Chondrocyte (in vitro differentiated cells): ENCODE data around the gene PHF23. TPM values are rescaled to one million over a fixed set of nuclear protein-coding genes. Genes with fewer than 3 reads are reported as not detected.
A peak's percentile ranks its signal among the peaks of the same experiment; 100 is the strongest.

Experiments
- DNase-seq: peaks from one replicate; pipeline ENCODE4 v3.0.0; 2021; ENCODE audit warnings: mixed read lengths, low spot score
- H3K27ac Mint-ChIP-seq: one replicate; pipeline ENCODE4 v1.8.0; 2021; ENCODE audit warnings: mild to moderate bottlenecking, moderate library complexity, mixed read lengths; ENCODE audit not compliant: unreplicated experiment
- H3K27me3 Mint-ChIP-seq: 2 replicates; pipeline ENCODE4 v1.8.0; 2021; ENCODE audit warnings: low read depth, mixed read lengths
- H3K36me3 Mint-ChIP-seq: 2 replicates; pipeline ENCODE4 v1.8.0; 2021; ENCODE audit warnings: low read depth, mixed read lengths
- H3K4me1 Mint-ChIP-seq: 2 replicates; pipeline ENCODE4 v1.8.0; 2021; ENCODE audit warnings: low read depth, mild to moderate bottlenecking, mixed read lengths
- H3K4me3 Mint-ChIP-seq: one replicate; pipeline ENCODE4 v1.8.0; 2021; ENCODE audit warnings: mild to moderate bottlenecking, moderate library complexity, mixed read lengths; ENCODE audit not compliant: unreplicated experiment
- H3K9me3 Mint-ChIP-seq: 2 replicates; pipeline ENCODE4 v1.8.0; 2021; ENCODE audit warnings: low read depth, mixed read lengths
- total RNA-seq: library from RNA; stranded (reverse); gene quantifications from 3 replicates; pipeline ENCODE4 v1.2.1, GENCODE V29; 2021
- TF ChIP-seq, protein P1 (sequence below): fragments of 200-600 bp; sonication (generic); IDR thresholded peaks from 2 replicates; pipeline ENCODE4 v1.5.0; 2021; ENCODE audit warnings: antibody characterized with exemption, mild to moderate bottlenecking, moderate library complexity

The PHF23 gene
- total RNA-seq, 1 donor from 2014 or later = 49.5 TPM

DNA sequence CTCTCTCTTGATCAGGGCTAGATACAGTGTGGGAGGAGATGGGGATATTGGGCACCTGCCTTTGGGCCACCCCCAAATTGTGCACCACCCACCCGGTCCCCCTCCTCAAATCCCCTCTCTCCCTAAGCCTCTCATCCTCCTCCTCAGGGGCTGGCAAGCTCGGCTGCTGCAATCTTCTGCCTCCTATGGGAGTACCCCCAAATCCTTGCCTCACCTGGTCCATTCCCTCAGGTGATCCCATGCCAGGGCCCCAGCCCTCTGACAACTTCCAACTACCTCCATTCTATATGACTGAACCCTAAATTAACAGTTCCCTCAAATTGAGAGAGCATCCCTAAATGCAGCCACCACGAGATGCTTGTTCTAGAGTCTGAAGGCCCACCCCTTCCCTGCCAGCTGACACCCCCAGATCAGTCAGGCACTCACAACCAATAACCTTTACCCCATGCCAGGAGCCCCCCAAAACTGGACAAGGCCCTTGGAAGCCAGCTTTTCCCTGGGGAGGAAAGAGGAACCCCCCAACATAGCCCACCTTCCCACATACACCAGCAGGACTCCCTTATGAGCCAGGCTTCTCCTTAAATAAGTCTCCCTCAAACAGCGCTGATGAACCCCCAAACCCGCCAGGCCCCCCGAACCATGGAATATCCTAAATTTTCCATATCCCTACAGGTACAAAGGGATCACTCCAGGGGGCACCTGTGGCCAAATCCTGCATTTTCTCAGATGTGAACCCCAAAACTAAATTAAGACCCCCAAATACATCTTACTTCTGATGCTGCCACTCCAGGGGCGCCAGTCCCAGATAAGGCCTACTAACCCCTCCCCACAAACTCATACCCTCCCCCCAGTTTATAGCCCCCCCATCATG is 22.8 kb downstream of the PHF23 start:
- Mint-ChIP-seq H3K27me3 (no peaks in the 10 kb centered on the region), H3K27ac (peak overlapping the region; percentile 97), H3K36me3 (peaks cover 1% of the 10 kb centered on the region), H3K4me3 (peak overlapping the region; percentile 78), H3K4me1 (peaks cover 74% of the 10 kb centered on the region), H3K9me3 (no peaks in the 10 kb centered on the region)
- DNase-seq = no peak
- TF ChIP-seq, protein P1, sequence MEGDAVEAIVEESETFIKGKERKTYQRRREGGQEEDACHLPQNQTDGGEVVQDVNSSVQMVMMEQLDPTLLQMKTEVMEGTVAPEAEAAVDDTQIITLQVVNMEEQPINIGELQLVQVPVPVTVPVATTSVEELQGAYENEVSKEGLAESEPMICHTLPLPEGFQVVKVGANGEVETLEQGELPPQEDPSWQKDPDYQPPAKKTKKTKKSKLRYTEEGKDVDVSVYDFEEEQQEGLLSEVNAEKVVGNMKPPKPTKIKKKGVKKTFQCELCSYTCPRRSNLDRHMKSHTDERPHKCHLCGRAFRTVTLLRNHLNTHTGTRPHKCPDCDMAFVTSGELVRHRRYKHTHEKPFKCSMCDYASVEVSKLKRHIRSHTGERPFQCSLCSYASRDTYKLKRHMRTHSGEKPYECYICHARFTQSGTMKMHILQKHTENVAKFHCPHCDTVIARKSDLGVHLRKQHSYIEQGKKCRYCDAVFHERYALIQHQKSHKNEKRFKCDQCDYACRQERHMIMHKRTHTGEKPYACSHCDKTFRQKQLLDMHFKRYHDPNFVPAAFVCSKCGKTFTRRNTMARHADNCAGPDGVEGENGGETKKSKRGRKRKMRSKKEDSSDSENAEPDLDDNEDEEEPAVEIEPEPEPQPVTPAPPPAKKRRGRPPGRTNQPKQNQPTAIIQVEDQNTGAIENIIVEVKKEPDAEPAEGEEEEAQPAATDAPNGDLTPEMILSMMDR = no peak

DNA sequence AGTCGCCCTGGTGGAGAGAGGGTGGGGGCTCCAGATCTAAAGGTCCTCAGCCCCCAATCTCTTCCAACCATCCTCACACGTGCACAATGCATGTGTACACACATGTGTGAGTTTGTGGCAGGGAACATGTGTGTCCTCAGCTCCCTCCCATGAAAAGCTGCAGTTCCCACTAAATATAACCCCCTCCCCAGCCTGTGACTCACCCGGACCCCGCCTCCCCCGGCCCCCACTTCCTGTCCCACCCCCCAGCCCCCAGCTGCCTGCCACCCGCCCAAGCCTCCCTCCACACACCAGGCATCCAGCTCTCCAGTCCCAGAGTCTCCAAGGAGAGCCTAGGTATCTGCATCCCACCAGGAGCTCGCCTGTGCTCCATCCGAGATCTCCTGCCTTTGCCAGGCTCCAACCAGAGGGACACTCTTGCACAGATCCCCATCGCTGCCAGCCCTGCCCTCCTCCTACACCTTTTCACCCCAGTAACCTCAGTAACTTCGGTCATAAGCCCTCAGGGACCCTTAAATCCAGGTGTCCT is 23.5 kb downstream of the PHF23 start:
- H3K4me1 Mint-ChIP-seq = peaks cover 66% of the 10 kb centered on the region
- H3K4me3 Mint-ChIP-seq = peak overlapping the region; percentile 87
- DNase-seq = no peak
- no peaks in the 10 kb centered on the region for H3K27me3 Mint-ChIP-seq
- TF ChIP-seq, protein P1 = no peak
- H3K9me3 Mint-ChIP-seq = no peaks in the 10 kb centered on the region
- H3K36me3 Mint-ChIP-seq = no peaks in the 10 kb centered on the region
- H3K27ac Mint-ChIP-seq = peak overlapping the region; percentile 97

- TF ChIP-seq, protein P1 = peak; percentile 28
- Mint-ChIP-seq H3K9me3 (no peaks in the 10 kb centered on the region), H3K4me3 (peak overlapping the region; percentile 87), H3K4me1 (peaks cover 61% of the 10 kb centered on the region), H3K27me3 (no peaks in the 10 kb centered on the region), H3K27ac (peak overlapping the region; percentile 97), H3K36me3 (no peaks in the 10 kb centered on the region)
- DNase-seq = no peak
Observed at GRCh38 chr17:7215136-7215638, 24.1 kb downstream of the PHF23 start.

GRCh38 chr17:7214300-7215135 is 24.7 kb downstream of the PHF23 start:
- H3K27me3 Mint-ChIP-seq = no peaks in the 10 kb centered on the region
- peak overlapping the region; percentile 87 for H3K4me3 Mint-ChIP-seq
- DNase-seq = peak; percentile 99
- peak overlapping the region; percentile 97 for H3K27ac Mint-ChIP-seq
- no peaks in the 10 kb centered on the region for H3K36me3 Mint-ChIP-seq
- no peaks in the 10 kb centered on the region for H3K9me3 Mint-ChIP-seq
- peaks cover 60% of the 10 kb centered on the region for H3K4me1 Mint-ChIP-seq
- TF ChIP-seq, protein P1 = peak; percentile 80

- H3K27ac Mint-ChIP-seq = peak overlapping the region; percentile 97
- H3K4me1 Mint-ChIP-seq = peaks cover 53% of the 10 kb centered on the region
- no peaks in the 10 kb centered on the region for H3K27me3 Mint-ChIP-seq
- no peaks in the 10 kb centered on the region for H3K36me3 Mint-ChIP-seq
- peak overlapping the region; percentile 87 for H3K4me3 Mint-ChIP-seq
- H3K9me3 Mint-ChIP-seq = no peaks in the 10 kb centered on the region
- TF ChIP-seq, protein P1 = peak; percentile 72
- DNase-seq = no peak
Observed at GRCh38 chr17:7213895-7214299, 25.4 kb downstream of the PHF23 start.
